C4-2B (cell line): Measurements from ENCODE around the gene CNTN5.

Source experiments
- H3K27ac ChIP-seq: fragments of 450-650 bp; 2 replicates; pipeline ENCODE4 v1.5.1; 2017
- ZFX ChIP-seq: fragments of 450-650 bp; IDR thresholded peaks from 2 replicates; pipeline ENCODE4 v1.6.1; 2017
- TF ChIP-seq, protein P1 (sequence below): fragments of 450-650 bp; conservative IDR thresholded peaks from 2 replicates; pipeline ENCODE4 v1.5.1; 2017; ENCODE audit warnings: mild to moderate bottlenecking

Gene CNTN5

DNA sequence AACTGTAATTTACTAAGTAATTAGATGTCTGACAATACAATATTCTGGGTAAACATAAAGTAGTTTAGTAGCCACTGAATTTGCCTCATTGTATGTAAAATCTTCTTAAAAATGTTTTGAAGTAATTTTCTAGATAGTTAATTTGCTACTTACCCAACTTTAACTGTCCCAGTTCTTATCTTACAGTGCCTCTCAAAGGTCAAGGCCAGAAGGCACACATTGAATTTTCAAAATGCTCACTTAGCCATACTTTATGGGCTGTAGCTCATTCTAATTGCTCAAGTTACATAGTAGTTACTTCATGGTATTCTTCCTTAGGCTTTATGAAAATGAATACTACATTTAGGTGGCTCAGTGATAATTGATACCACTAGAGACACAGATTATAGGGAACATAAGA lies 666.6 kb downstream of the CNTN5 start:
- no peak overlapping the region for H3K27ac ChIP-seq
- TF ChIP-seq, protein P1, sequence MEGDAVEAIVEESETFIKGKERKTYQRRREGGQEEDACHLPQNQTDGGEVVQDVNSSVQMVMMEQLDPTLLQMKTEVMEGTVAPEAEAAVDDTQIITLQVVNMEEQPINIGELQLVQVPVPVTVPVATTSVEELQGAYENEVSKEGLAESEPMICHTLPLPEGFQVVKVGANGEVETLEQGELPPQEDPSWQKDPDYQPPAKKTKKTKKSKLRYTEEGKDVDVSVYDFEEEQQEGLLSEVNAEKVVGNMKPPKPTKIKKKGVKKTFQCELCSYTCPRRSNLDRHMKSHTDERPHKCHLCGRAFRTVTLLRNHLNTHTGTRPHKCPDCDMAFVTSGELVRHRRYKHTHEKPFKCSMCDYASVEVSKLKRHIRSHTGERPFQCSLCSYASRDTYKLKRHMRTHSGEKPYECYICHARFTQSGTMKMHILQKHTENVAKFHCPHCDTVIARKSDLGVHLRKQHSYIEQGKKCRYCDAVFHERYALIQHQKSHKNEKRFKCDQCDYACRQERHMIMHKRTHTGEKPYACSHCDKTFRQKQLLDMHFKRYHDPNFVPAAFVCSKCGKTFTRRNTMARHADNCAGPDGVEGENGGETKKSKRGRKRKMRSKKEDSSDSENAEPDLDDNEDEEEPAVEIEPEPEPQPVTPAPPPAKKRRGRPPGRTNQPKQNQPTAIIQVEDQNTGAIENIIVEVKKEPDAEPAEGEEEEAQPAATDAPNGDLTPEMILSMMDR = peak; percentile 42
- TF ChIP-seq ZFX = no peak

DNA sequence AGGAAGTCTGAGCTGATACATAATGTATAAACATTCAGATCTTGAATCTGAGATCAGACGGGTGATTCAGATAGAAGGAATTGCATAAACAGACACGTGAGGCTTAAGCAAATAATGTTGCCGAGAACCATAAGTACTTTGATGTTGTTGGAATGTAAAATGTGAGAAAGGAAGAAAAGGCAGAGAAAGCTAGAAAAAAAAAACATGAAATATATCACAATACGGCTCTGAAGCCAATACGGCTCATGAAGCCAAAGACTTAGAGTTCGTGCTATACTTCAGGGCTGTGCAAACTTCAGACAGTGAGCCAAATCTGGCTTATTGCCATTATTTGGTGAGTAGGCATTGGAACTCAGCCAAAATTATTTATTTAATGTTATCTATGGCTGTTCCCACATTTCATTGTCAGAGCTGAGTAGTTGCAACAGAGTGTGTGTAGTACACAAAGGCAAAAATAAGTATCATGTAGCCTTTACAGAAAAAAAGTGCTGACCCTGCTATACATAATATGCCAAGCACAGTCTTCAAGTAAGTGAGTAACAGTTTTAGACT lies 673.3 kb downstream of the CNTN5 start:
- no peak overlapping the region for H3K27ac ChIP-seq
- TF ChIP-seq, protein P1 = no peak
- TF ChIP-seq ZFX = no peak

DNA sequence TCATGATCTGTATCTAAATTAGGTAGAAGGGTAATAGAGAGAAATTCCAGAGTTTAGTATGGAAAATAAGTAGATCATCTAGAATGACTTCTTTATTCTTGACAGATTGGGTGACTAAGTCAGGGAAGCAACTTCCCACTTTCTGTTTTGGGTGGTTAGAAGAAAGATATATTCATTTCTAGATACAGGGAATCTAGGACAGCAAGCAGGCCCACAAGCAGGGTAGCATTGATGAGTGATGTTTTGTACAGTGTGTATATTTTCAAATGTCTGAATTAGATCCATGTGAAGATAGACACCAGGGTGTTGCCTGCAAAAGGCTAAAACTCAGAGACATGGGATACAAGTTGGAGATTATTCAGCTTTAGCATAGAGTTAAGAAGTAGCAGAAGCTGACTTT lies 674.4 kb downstream of the CNTN5 start:
- no peak for TF ChIP-seq ZFX
- TF ChIP-seq, protein P1 = no peak
- H3K27ac ChIP-seq = no peak overlapping the region

DNA sequence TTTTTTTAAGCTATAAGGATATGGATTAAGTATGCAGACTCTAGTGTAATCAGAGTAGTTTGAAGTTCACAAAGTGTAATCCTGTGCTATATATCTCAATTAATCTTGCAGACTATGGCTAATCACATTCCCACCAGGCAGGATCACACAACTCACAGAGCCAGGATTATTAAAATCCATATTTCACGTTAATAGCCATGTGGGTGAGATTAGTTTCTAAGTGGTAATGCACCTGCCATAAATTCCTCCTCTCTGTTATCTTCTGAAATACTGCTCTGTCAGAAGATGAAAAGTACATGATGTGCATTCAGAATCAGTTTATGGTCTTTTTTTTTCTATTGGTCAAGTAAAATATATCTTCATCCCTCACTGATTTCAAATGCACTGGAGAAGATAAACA lies 686.1 kb downstream of the CNTN5 start:
- TF ChIP-seq, protein P1 = no peak
- TF ChIP-seq ZFX = no peak

DNA sequence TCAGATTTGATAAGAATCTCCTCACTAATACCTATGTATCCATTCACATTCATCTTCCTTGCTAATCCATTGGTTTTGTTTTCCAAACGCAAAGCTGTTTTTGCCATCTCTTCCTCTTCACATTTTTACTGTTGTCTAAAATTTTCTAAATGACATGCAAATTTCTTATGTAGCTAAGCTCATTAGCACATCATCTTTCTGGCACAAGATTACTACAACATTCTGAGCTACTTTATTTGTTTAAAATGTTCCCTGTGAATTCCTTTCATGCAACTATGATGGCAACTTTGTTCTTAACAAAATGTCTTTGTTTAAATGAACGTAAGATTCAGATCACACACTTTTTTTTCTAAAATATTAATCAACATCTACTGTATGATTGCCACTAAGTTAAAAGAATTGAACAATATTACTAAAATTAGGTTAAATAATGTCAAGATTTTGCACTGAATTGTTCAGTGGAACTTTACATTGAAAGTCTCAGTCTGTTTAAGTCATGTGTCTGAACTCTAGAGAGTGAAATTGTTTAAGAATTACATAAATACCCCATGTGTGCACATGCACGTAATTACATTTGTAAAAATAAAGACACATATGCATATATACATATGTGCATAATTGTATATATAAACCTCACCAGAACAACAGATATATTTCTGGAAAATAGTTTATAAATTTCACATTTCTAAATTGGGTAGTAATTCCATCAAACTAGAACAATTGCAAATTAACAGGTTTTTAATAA lies 688.4 kb downstream of the CNTN5 start:
- H3K27ac ChIP-seq = no peak overlapping the region
- TF ChIP-seq, protein P1 = no peak
- no peak for TF ChIP-seq ZFX

More for the DNA sequence above, 686.1 kb downstream of the CNTN5 start:
- H3K27ac ChIP-seq = no peak overlapping the region

DNA sequence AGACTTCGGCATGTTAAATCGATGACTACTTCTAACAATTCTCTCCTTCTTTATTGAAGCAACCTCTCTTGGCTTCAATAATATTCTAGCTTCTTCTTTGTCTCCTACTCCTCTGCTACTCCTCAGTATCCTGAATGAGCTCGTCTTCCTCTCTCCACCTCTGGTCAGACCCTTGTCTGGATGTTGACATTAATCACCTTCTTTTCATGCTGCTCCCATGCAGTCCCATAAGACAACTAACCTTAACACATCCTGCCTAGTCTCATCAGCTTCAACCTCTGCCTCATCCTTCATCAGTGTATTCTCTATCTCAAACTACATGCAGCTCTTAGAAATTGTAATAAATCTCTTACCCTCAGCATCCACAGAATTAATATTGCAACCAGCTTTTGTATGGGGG lies 695.6 kb downstream of the CNTN5 start:
- no peak overlapping the region for H3K27ac ChIP-seq
- TF ChIP-seq, protein P1 = no peak
- TF ChIP-seq ZFX = no peak

DNA sequence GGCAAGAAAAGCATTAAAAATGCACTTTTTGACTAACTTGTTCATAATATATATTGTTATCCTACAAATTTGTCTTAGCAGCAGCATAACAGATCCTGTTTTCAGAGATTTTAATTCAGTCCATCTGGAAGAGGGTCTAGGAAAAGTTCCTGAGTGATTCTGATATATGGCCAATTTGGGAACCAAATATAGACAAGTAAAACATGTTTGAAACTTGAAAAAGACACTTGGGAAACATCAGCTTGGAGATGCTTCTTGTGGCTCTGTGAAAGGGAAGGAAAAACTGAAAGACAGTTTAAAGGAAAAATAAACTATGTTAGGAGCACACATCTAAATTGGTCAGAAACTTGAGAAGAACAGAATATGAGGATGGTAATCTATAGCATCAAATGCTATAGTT lies 697.5 kb downstream of the CNTN5 start:
- no peak overlapping the region for H3K27ac ChIP-seq
- TF ChIP-seq, protein P1 = no peak
- no peak for TF ChIP-seq ZFX
